HUES6 (cell line): ENCODE results near the gene MAP2K5.

Experiments used
- H3K27ac ChIP-seq: 2 replicates; pipeline ENCODE4 v1.7.0; 2013; ENCODE audit warnings: low read depth, mild to moderate bottlenecking, low read length, inconsistent platforms
- H3K27me3 ChIP-seq: 2 replicates; pipeline ENCODE4 v1.6.1; 2013; ENCODE audit warnings: low read length; ENCODE audit not compliant: control insufficient read depth, insufficient read depth
- H3K36me3 ChIP-seq: 2 replicates; pipeline ENCODE4 v1.6.1; 2013; ENCODE audit warnings: low read length; ENCODE audit not compliant: control insufficient read depth, insufficient read depth
- H3K4me1 ChIP-seq: 2 replicates; pipeline ENCODE4 v1.6.1; 2013; ENCODE audit warnings: low read length; ENCODE audit not compliant: control insufficient read depth, insufficient read depth
- H3K4me3 ChIP-seq: 2 replicates; pipeline ENCODE4 v1.5.1; 2013; ENCODE audit warnings: low read depth, low read length
- H3K9ac ChIP-seq: one replicate; pipeline ENCODE4 v1.6.1; 2013; ENCODE audit warnings: mild to moderate bottlenecking, low read length
- H3K9me3 ChIP-seq: 2 replicates; pipeline ENCODE4 v1.6.1; 2013; ENCODE audit warnings: low read depth, low read length; ENCODE audit not compliant: control insufficient read depth, insufficient read depth

Gene MAP2K5

DNA sequence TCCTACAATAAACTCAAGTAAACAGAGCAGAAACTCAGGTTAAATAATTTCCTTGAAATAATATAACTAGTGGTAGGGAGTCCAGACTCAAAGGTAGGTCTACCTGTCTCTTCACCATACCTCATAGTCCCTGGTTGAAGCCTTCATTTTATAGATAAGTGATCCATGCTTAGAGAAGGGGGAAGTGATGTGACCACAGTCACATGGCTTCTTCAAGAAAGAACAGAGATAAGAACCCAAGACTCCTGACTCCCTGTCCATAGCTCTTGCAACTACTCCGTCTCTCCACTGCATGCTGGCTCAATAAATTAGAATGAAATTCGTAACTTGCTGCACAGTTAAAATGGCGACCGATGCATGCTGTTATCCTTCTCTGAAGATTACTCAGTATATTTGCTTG, 32.6 kb upstream of the MAP2K5 start:
- no peak overlapping the region for H3K4me3 ChIP-seq
- H3K27ac ChIP-seq: no peak overlapping the region
- no peaks in the 10 kb centered on the region for H3K27me3 ChIP-seq
- no peaks in the 10 kb centered on the region for H3K9me3 ChIP-seq
- H3K4me1 ChIP-seq: no peaks in the 10 kb centered on the region
- H3K9ac ChIP-seq: no peak overlapping the region
- H3K36me3 ChIP-seq: no peaks in the 10 kb centered on the region

- H3K27me3 ChIP-seq: no peaks in the 10 kb centered on the region
- no peaks in the 10 kb centered on the region for H3K4me1 ChIP-seq
- no peak overlapping the region for H3K4me3 ChIP-seq
- H3K36me3 ChIP-seq: no peaks in the 10 kb centered on the region
- no peak overlapping the region for H3K9ac ChIP-seq
- H3K27ac ChIP-seq: no peak overlapping the region
- H3K9me3 ChIP-seq: no peaks in the 10 kb centered on the region
Measured at GRCh38 chr15:67510597-67511190, 31.8 kb upstream of the MAP2K5 start.

- H3K9me3 ChIP-seq: no peaks in the 10 kb centered on the region
- no peaks in the 10 kb centered on the region for H3K4me1 ChIP-seq
- H3K36me3 ChIP-seq: no peaks in the 10 kb centered on the region
- H3K4me3 ChIP-seq: no peak overlapping the region
- H3K9ac ChIP-seq: no peak overlapping the region
- H3K27me3 ChIP-seq: no peaks in the 10 kb centered on the region
- H3K27ac ChIP-seq: no peak overlapping the region
Measured at GRCh38 chr15:67511606-67512005, 30.9 kb upstream of the MAP2K5 start.

- Histone ChIP-seq H3K4me1 (no peaks in the 10 kb centered on the region), H3K9ac (no peak overlapping the region), H3K4me3 (no peak overlapping the region), H3K27me3 (no peaks in the 10 kb centered on the region), H3K9me3 (no peaks in the 10 kb centered on the region), H3K36me3 (no peaks in the 10 kb centered on the region), H3K27ac (no peak overlapping the region)
Measured at GRCh38 chr15:67512140-67512539, 30.4 kb upstream of the MAP2K5 start.

GRCh38 chr15:67512933-67513714, 29.4 kb upstream of the MAP2K5 start:
- Histone ChIP-seq H3K9me3 (no peaks in the 10 kb centered on the region), H3K27ac (no peak overlapping the region), H3K4me1 (no peaks in the 10 kb centered on the region), H3K36me3 (no peaks in the 10 kb centered on the region), H3K9ac (no peak overlapping the region), H3K4me3 (no peak overlapping the region), H3K27me3 (no peaks in the 10 kb centered on the region)

- Histone ChIP-seq H3K27ac (no peak overlapping the region), H3K27me3 (no peaks in the 10 kb centered on the region), H3K36me3 (no peaks in the 10 kb centered on the region), H3K4me3 (no peak overlapping the region), H3K4me1 (no peaks in the 10 kb centered on the region), H3K9me3 (no peaks in the 10 kb centered on the region), H3K9ac (no peak overlapping the region)
Measured at GRCh38 chr15:67515090-67515489, 27.4 kb upstream of the MAP2K5 start.

- no peaks in the 10 kb centered on the region for H3K27me3 ChIP-seq
- no peaks in the 10 kb centered on the region for H3K9me3 ChIP-seq
- H3K4me3 ChIP-seq: no peak overlapping the region
- no peak overlapping the region for H3K9ac ChIP-seq
- H3K27ac ChIP-seq: no peak overlapping the region
- H3K4me1 ChIP-seq: no peaks in the 10 kb centered on the region
- H3K36me3 ChIP-seq: no peaks in the 10 kb centered on the region
Measured at GRCh38 chr15:67515557-67515956, 26.9 kb upstream of the MAP2K5 start.

DNA sequence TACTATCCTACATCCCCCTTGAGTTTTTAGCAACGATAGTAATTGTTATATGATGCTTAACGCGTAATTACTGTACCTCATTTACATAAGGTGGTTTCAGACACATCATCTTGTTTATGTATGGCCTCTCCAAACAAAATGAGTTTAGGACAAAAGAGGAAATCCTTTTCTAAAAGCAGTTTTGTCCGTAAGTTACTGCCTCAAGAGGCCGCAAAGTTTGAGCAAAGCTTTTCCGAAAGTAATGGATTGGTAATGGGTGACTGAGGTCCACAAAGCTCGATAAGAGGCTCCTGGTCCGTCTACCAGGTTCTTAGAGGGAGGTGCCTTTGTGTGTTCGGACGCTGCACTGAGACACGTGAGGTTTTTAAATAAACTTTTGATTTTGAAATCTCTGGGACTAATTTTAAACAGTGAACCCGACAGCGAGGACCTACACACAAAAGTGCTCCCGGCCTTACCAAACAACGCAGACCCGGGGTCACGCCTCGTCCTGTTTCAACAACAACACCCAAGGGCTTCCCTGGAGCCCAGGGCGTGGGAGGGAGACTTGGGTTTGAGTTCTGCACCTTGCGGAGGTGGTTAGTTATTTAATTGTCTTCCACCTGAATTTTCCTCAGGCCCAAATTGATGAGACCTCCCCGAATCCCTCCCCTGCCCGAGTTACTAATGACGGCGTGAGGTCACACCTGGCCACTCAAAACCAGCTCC, 22.0 kb upstream of the MAP2K5 start:
- Histone ChIP-seq H3K27me3 (no peaks in the 10 kb centered on the region), H3K27ac (no peak overlapping the region), H3K9me3 (no peaks in the 10 kb centered on the region), H3K9ac (no peak overlapping the region), H3K4me3 (peak overlapping the region; percentile 83), H3K36me3 (no peaks in the 10 kb centered on the region), H3K4me1 (peaks cover 20% of the 10 kb centered on the region)

DNA sequence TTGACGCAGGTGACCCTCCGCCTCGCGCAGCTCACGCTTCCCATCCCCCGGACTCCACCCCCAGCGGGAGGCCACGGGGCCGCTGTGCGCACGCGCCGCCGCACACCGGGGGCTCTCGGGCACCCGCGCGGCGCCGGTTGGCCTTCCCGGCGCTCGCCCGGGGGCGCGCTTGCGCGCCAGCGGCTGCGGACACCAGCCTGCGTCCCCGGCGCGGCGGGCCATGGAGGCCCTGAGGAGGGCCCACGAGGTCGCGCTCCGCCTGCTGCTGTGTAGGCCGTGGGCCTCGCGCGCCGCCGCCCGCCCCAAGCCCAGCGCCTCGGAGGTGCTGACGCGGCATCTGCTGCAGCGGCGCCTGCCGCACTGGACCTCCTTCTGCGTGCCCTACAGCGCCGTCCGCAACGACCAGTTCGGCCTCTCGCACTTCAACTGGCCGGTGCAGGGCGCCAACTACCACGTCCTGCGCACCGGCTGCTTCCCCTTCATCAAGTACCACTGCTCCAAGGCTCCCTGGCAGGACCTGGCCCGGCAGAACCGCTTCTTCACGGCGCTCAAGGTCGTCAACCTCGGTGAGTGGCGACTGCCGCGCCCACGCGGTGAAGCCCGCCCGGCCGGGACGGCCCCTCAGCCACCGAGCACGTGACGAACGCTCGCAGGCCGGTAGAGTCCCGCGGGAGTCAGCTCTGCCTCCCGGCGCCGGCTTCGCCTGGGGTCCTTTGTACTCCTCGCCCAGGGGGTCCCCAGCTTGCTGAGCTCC, 21.3 kb upstream of the MAP2K5 start, which contains the start of gene C15orf61:
Gene C15orf61, plus strand, starts transcription at position 103 of the 754 bp plus-strand sequence. Its CDS starts 118 bp downstream, at position 221.
- Histone ChIP-seq H3K4me1 (peaks cover 20% of the 10 kb centered on the region), H3K4me3 (peak within 1 kb of the TSS; percentile 83), H3K9ac (peak within 1 kb of the TSS; percentile 98), H3K27me3 (no peaks in the 10 kb centered on the region), H3K36me3 (no peaks in the 10 kb centered on the region), H3K27ac (peak within 1 kb of the TSS; percentile 71; the same call in 1 of the 2 replicates), H3K9me3 (no peaks in the 10 kb centered on the region)

GRCh38 chr15:67521783-67522568, 20.5 kb upstream of the MAP2K5 start:
- H3K4me1 ChIP-seq: peaks cover 20% of the 10 kb centered on the region
- peak overlapping the region; percentile 83 for H3K4me3 ChIP-seq
- no peaks in the 10 kb centered on the region for H3K9me3 ChIP-seq
- H3K27ac ChIP-seq: peak overlapping the region; percentile 71; the same call in 1 of the 2 replicates
- H3K27me3 ChIP-seq: no peaks in the 10 kb centered on the region
- H3K9ac ChIP-seq: peak overlapping the region; percentile 98
- H3K36me3 ChIP-seq: no peaks in the 10 kb centered on the region
